Stomach (tissue), 9 donors: Measurements from ENCODE around the gene PSMD8. TPM values are rescaled to one million over a fixed set of nuclear protein-coding genes. Genes with fewer than 3 reads are reported as not detected.
"Not testable (repeated sequence)": the region's sequence is repeated elsewhere in the genome, so short reads cannot be mapped to it uniquely, and the experiment has no call there.

Source experiments
- DNase-seq, 2 donors: peaks; one replicate each; pipeline versions ENCODE4 v3.0.0 to v3.0.0-alpha.2; 2013 to 2019
- H3K27ac ChIP-seq, 5 donors: fragments of 200-600 bp in 4 of 5; sonication (generic) in 4 of 5; one replicate each; pipeline ENCODE4 v1.5.1; 2013 to 2019; ENCODE audit warnings: mild to moderate bottlenecking in 1 of 5, moderate library complexity in 1 of 5
- H3K27me3 ChIP-seq, 3 donors: fragments of 200-600 bp; sonication (generic); one replicate each; pipeline ENCODE4 v1.5.1; 2017 to 2019; ENCODE audit warnings: mixed run types in 1 of 3
- H3K36me3 ChIP-seq, 4 donors: fragments of 200-600 bp; sonication (generic); 1 replicate in 3 of 4; 2 replicates in 1 of 4; pipeline ENCODE4 v1.5.1; 2016 to 2019
- H3K4me1 ChIP-seq, 4 donors: fragments of 200-600 bp; sonication (generic); one replicate each; pipeline ENCODE4 v1.5.1; 2016 to 2019
- H3K4me3 ChIP-seq, 4 donors: fragments of 200-600 bp; sonication (generic) in 3 of 4; one replicate each; pipeline ENCODE4 v1.5.1; 2016 to 2019; ENCODE audit warnings: mild to moderate bottlenecking in 1 of 4
- H3K9me3 ChIP-seq, 4 donors: fragments of 200-600 bp; sonication (generic); one replicate each; pipeline ENCODE4 v1.5.1; 2016 to 2019
- CTCF ChIP-seq, 7 experiments: fragments of 450-650 bp in 4 of 7; fragments of 200-600 bp in 3 of 7; sonication (generic) in 3 of 7; IDR thresholded peaks; one replicate each; pipeline ENCODE4 v1.5.1; 2016 to 2019; ENCODE audit warnings: antibody characterized with exemption in 7 of 7, control low read depth in 2 of 7, mild to moderate bottlenecking in 1 of 7
- EP300 ChIP-seq: sonication (generic); formaldehyde crosslinking; IDR thresholded peaks from one replicate; pipeline ENCODE4 v1.6.1; 2017; ENCODE audit warnings: antibody characterized with exemption
- POLR2A ChIP-seq, 4 donors: fragments of 450-650 bp; IDR thresholded peaks; one replicate each; pipeline ENCODE4 v1.6.1; 2016; ENCODE audit warnings: antibody characterized with exemption in 4 of 4, control low read depth in 2 of 4, mild to moderate bottlenecking in 1 of 4, moderate library complexity in 1 of 4
- POLR2AphosphoS5 ChIP-seq, 3 donors: sonication (generic); formaldehyde crosslinking; IDR thresholded peaks; one replicate each; pipeline ENCODE4 v1.6.1; 2016; ENCODE audit warnings: antibody characterized with exemption in 3 of 3
- WGBS, 5 donors: extraction: QIAGEN DNeasy Blood & Tissue Kit in 3 of 5; methylation state at CpG; one replicate each; pipeline versions ENCODE4 v1.1.5 to v1.1.7; 2013 to 2018; 5-methylcytosine and 5-hydroxymethylcytosine counted together
- intact Hi-C: fragments of 100-400 bp; cut with DNase I; formaldehyde crosslinking; loops from one replicate; pipeline ENCODE4 v1.15.1; 2023; ENCODE audit warnings: low total_unique reads
- polyA plus RNA-seq, 3 donors: library from polyadenylated mRNA; stranded (reverse); fragments of 200-250 nt; gene quantifications; one replicate each; pipeline ENCODE4 v1.2.3, GENCODE V29; 2013
- total RNA-seq, 5 donors: library from RNA; depleted of rRNA; stranded (reverse); fragments of >200 nt; gene quantifications; one replicate each; pipeline versions ENCODE4 v1.1.0 to v1.2.3, GENCODE V29; 2014 to 2016
- donor health status: healthy with polysubstance abuse.
- donor health status: Bipolar disorder and iron deficiency.
- donor health status: healthy.

Gene PSMD8
- total and polyA plus RNA-seq, 8 donors, result 10.7 to 282 (median 108) TPM

- 52 to 64% (median 57%) methylated on average over 8 to 10 of the region's 10 CpGs for WGBS, 5 donors
- Histone ChIP-seq H3K36me3 (peaks cover 0 to 24% (median 0%) of the 10 kb centered on the region in 4 donors), H3K4me1 (peaks cover 7 to 27% (median 17%) of the 10 kb centered on the region in 4 donors), H3K27ac (peak overlapping the region; percentile 91 to 98 (median 97)), H3K27me3 (no peaks in the 10 kb centered on the region), H3K4me3 (peak overlapping the region; percentile 61 to 79 (median 69)), H3K9me3 (no peaks in the 10 kb centered on the region)
- intact Hi-C loops, result no loop called here
- no peak for DNase-seq
- TF ChIP-seq CTCF (IDR thresholded peaks at IDR 0.05), result no peak
- TF ChIP-seq EP300, result no peak
- TF ChIP-seq POLR2A (IDR thresholded peaks at IDR 0.05), result no peak
- no peak for TF ChIP-seq POLR2AphosphoS5 (IDR thresholded peaks at IDR 0.05)
Measured at GRCh38 chr19:38337360-38337653, 37.1 kb upstream of the PSMD8 start.

- H3K4me3 ChIP-seq, DNase-seq, H3K9me3 ChIP-seq, intact Hi-C loops, H3K27ac ChIP-seq, H3K27me3 ChIP-seq: not testable (repeated sequence)
- peaks cover 7 to 27% (median 17%) of the 10 kb centered on the region in 4 donors for H3K4me1 ChIP-seq
- WGBS, 5 donors, result 55 to 64% (median 56%) methylated on average over 4 of the region's 4 CpGs
- H3K36me3 ChIP-seq, result peaks cover 0 to 38% (median 2%) of the 10 kb centered on the region in 4 donors
Measured at GRCh38 chr19:38339011-38339410, 35.4 kb upstream of the PSMD8 start.

GRCh38 chr19:38340927-38341326 lies 33.4 kb upstream of the PSMD8 start:
- WGBS, 5 donors, result 91 to 96% (median 92%) methylated on average over 2 of the region's 2 CpGs
- intact Hi-C loops, result no loop called here
- DNase-seq, result no peak

GRCh38 chr19:38346837-38347236 lies 27.5 kb upstream of the PSMD8 start:
- Histone ChIP-seq H3K36me3 (peaks cover 0 to 23% (median 4%) of the 10 kb centered on the region in 4 donors), H3K27ac (no peak overlapping the region), H3K27me3 (peaks cover 0 to 7% (median 0%) of the 10 kb centered on the region in 3 donors), H3K4me1 (no peaks in the 10 kb centered on the region), H3K9me3 (no peaks in the 10 kb centered on the region), H3K4me3 (no peak overlapping the region)
- WGBS, 5 donors, result 74 to 83% (median 77%) methylated on average over 4 of the region's 4 CpGs
- no peak for DNase-seq
- TF ChIP-seq POLR2AphosphoS5 (IDR thresholded peaks at IDR 0.05), result no peak
- intact Hi-C loops, result no loop called here

More at GRCh38 chr19:38340927-38341326, 33.4 kb upstream of the PSMD8 start:
- no peak overlapping the region for H3K4me3 ChIP-seq
- no peaks in the 10 kb centered on the region for H3K9me3 ChIP-seq
- H3K27ac ChIP-seq, result no peak overlapping the region
- peaks cover 0 to 42% (median 4%) of the 10 kb centered on the region in 4 donors for H3K36me3 ChIP-seq
- peaks cover 7 to 21% (median 15%) of the 10 kb centered on the region in 4 donors for H3K4me1 ChIP-seq
- TF ChIP-seq EP300, result no peak
- no peaks in the 10 kb centered on the region for H3K27me3 ChIP-seq

- H3K4me3 ChIP-seq, result no peak overlapping the region
- H3K4me1 ChIP-seq, result no peaks in the 10 kb centered on the region
- no peak overlapping the region for H3K27ac ChIP-seq
- 61 to 77% (median 74%) methylated on average over 3 of the region's 3 CpGs for WGBS, 5 donors
- intact Hi-C loops, result no loop called here
- TF ChIP-seq EP300 (no peak), CTCF (IDR thresholded peaks at IDR 0.05) (no peak), POLR2A (IDR thresholded peaks at IDR 0.05) (no peak), POLR2AphosphoS5 (IDR thresholded peaks at IDR 0.05) (no peak)
- no peaks in the 10 kb centered on the region for H3K9me3 ChIP-seq
- peaks cover 0 to 5% (median 0%) of the 10 kb centered on the region in 4 donors for H3K36me3 ChIP-seq
- H3K27me3 ChIP-seq, result peaks cover 0 to 35% (median 7%) of the 10 kb centered on the region in 3 donors
- DNase-seq, result no peak
Measured at GRCh38 chr19:38350883-38351282, 23.5 kb upstream of the PSMD8 start.

GRCh38 chr19:38351865-38352395 lies 22.4 kb upstream of the PSMD8 start:
- no peak overlapping the region for H3K27ac ChIP-seq
- H3K4me1 ChIP-seq, result no peaks in the 10 kb centered on the region
- peaks cover 0 to 45% (median 12%) of the 10 kb centered on the region in 3 donors for H3K27me3 ChIP-seq
- no peaks in the 10 kb centered on the region for H3K9me3 ChIP-seq
- H3K4me3 ChIP-seq, result no peak overlapping the region
- DNase-seq, result no peak
- H3K36me3 ChIP-seq, result no peaks in the 10 kb centered on the region
- intact Hi-C loops, result no loop called here
- 76 to 84% (median 79%) methylated on average over 8 to 9 of the region's 9 CpGs for WGBS, 5 donors
- TF ChIP-seq CTCF (IDR thresholded peaks at IDR 0.05) (no peak), POLR2AphosphoS5 (IDR thresholded peaks at IDR 0.05) (no peak), EP300 (no peak), POLR2A (IDR thresholded peaks at IDR 0.05) (no peak)
